IMR-90 (cell line): ENCODE data around the gene PIRT.

Experiments used
- CEBPB ChIP-seq: IDR thresholded peaks from 2 replicates; pipeline ENCODE4 v1.6.1; 2012; ENCODE audit warnings: low read depth, low read length, improper control_type of control experiment
- FOS ChIP-seq: fragments of 150-350 bp; IDR thresholded peaks from 2 replicates; pipeline ENCODE4 v1.6.1; 2016; ENCODE audit warnings: low read depth, low read length
- MAZ ChIP-seq: IDR thresholded peaks from 2 replicates; pipeline ENCODE4 v1.6.1; 2012; ENCODE audit warnings: low read depth, mild to moderate bottlenecking, low read length, improper control_type of control experiment, moderate library complexity, borderline replicate concordance
- POLR2A ChIP-seq: IDR thresholded peaks from 2 replicates; pipeline ENCODE4 v1.6.1; 2012; ENCODE audit warnings: mild to moderate bottlenecking, low read depth, low read length
- RAD21 ChIP-seq: IDR thresholded peaks from 2 replicates; pipeline ENCODE4 v1.6.1; 2012; ENCODE audit warnings: low read length, improper control_type of control experiment
- RCOR1 ChIP-seq: IDR thresholded peaks from 2 replicates; pipeline ENCODE4 v1.6.1; 2012; ENCODE audit warnings: mild to moderate bottlenecking, low read length, improper control_type of control experiment; ENCODE audit not compliant: insufficient replicate concordance
- RFX5 ChIP-seq: IDR thresholded peaks from 2 replicates; pipeline ENCODE4 v1.8.0; 2012; ENCODE audit warnings: low read depth, mild to moderate bottlenecking, low read length, moderate library complexity
- SMC3 ChIP-seq: fragments of 150-350 bp; IDR thresholded peaks from 2 replicates; pipeline ENCODE4 v1.6.1; 2016; ENCODE audit warnings: low read depth, mild to moderate bottlenecking, antibody characterized with exemption, low read length, moderate library complexity
- TF ChIP-seq, protein P1 (sequence below): fragments of 150-350 bp; IDR thresholded peaks from 2 replicates; pipeline ENCODE4 v1.6.1; 2017; ENCODE audit warnings: mild to moderate bottlenecking, antibody characterized with exemption, low read length, low read depth
- TF ChIP-seq, protein P2 (sequence below): conservative IDR thresholded peaks from 2 replicates; pipeline ENCODE4 v1.5.1; 2012; ENCODE audit warnings: mild to moderate bottlenecking, low read depth, low read length, improper control_type of control experiment
- TF ChIP-seq, protein P3 (sequence below): fragments of 150-350 bp; IDR thresholded peaks from 2 replicates; pipeline ENCODE4 v1.6.1; 2016; ENCODE audit warnings: low read depth, mild to moderate bottlenecking, low read length, moderate library complexity, borderline replicate concordance

- TF ChIP-seq, protein P1, sequence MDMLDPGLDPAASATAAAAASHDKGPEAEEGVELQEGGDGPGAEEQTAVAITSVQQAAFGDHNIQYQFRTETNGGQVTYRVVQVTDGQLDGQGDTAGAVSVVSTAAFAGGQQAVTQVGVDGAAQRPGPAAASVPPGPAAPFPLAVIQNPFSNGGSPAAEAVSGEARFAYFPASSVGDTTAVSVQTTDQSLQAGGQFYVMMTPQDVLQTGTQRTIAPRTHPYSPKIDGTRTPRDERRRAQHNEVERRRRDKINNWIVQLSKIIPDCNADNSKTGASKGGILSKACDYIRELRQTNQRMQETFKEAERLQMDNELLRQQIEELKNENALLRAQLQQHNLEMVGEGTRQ = no peak
- no peak for TF ChIP-seq RCOR1
- TF ChIP-seq, protein P2, sequence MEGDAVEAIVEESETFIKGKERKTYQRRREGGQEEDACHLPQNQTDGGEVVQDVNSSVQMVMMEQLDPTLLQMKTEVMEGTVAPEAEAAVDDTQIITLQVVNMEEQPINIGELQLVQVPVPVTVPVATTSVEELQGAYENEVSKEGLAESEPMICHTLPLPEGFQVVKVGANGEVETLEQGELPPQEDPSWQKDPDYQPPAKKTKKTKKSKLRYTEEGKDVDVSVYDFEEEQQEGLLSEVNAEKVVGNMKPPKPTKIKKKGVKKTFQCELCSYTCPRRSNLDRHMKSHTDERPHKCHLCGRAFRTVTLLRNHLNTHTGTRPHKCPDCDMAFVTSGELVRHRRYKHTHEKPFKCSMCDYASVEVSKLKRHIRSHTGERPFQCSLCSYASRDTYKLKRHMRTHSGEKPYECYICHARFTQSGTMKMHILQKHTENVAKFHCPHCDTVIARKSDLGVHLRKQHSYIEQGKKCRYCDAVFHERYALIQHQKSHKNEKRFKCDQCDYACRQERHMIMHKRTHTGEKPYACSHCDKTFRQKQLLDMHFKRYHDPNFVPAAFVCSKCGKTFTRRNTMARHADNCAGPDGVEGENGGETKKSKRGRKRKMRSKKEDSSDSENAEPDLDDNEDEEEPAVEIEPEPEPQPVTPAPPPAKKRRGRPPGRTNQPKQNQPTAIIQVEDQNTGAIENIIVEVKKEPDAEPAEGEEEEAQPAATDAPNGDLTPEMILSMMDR = no peak
- TF ChIP-seq POLR2A = no peak
- no peak for TF ChIP-seq RAD21
- TF ChIP-seq CEBPB = no peak
- no peak for TF ChIP-seq MAZ
- no peak for TF ChIP-seq FOS
- no peak for TF ChIP-seq RFX5
- TF ChIP-seq, protein P3, sequence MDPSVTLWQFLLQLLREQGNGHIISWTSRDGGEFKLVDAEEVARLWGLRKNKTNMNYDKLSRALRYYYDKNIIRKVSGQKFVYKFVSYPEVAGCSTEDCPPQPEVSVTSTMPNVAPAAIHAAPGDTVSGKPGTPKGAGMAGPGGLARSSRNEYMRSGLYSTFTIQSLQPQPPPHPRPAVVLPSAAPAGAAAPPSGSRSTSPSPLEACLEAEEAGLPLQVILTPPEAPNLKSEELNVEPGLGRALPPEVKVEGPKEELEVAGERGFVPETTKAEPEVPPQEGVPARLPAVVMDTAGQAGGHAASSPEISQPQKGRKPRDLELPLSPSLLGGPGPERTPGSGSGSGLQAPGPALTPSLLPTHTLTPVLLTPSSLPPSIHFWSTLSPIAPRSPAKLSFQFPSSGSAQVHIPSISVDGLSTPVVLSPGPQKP = no peak
- TF ChIP-seq SMC3 = no peak
These were observed 44.1 kb upstream of the PIRT start for GRCh38 chr17:10881959-10882358.
